Superior temporal gyrus (tissue), 1 donor: Measurements from ENCODE around the gene OPCML.

ENCODE experiments used
- DNase-seq: peaks from one replicate; pipeline ENCODE4 v3.0.0-alpha.2; 2016; ENCODE audit errors: extremely low spot score

Gene OPCML

DNA sequence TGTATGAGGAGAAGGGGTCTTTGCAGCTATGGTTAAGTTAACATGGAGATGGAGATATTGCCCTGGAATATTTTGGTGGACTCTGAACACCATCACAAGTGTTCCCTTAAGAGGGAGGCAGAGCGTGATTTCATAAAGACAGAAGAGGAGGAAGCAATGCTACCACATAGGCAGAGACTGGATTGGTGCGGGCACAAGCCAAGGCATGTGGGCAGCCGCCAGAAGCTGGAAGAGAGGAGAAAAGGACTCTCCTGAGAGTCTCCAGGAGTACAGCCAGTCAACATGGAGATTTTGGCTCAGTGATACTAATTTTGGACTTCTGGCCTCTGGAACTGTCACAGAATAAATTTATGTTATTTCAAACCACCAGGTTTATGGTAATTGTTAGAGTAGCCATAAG, 231.6 kb downstream of the OPCML start:
- DNase-seq = no peak

DNA sequence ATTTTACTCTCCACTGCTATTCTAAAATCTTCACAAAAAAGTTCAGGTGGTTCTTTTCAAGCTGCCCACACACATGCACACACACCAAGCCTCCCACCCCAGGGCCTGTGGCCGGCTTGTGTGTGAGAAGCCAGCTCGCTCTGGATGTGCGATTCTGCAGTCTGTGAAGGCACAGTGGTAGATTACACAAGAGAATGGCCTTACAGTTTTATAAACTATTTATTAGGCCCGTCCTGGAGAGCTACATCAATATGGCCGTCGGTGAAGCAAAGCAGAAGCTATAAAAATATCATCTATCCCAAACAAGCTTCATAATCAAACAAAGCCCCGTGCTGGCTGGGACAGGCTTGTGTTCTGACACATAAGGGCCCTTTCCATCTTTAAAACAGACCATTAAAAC, 240.5 kb downstream of the OPCML start:
- DNase-seq = no peak

DNA sequence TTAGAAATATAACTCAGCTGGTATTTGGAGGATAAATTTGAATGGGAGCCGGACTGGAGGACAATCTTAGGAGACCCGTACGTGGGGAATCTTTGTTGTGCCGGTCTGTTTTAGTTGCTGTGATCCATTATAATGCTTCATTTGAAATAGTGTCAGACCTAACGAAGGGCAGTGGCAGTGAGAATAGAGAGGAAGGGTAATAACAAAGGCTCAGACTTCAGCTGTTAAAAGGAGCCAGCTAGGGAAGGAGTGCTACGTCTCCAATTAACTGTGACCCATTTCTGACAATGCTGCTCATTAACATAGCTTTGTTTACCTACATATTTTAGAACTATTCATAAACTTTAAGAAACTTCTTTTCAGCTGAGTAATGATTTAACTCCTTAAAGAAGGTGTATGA, 246.9 kb downstream of the OPCML start:
- no peak for DNase-seq

DNA sequence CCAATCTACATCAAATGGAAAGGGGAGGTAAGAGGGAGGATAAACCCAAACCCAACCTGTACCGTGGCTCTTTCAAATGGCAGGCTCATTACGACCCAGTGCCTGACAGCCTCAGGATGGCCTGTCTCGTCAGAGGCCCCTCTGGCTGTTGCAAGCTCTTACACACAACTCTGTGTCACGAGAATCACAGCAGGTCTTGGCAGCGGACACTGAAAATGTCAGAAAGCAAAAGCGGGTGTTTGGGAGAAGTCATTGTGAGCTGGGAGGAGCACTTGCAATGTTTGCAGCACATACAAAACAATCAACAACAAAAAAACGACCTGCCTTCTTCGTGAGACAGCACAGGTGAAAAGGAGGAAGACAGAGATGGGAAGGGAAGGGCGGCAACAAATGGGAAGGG, 248.1 kb downstream of the OPCML start:
- DNase-seq = no peak

DNA sequence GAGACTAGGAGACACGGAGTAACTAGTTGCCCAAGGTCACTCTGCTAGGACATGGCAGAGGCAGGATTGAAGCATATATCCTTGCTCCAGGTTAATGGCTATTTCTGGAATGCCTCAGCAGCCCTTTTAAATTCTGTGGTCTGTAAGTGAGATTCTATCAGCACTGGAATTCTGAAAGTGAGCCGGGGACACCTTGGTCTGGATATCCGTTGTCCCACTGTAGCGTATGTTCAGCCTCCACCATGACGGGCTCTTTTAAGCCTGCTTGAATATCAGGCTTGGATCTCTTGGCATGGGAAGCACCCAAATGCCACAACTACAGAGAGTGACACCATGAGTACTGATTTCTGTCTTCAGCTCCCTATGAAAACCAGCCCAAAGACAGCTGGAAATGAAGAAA, 254.4 kb downstream of the OPCML start:
- no peak for DNase-seq

DNA sequence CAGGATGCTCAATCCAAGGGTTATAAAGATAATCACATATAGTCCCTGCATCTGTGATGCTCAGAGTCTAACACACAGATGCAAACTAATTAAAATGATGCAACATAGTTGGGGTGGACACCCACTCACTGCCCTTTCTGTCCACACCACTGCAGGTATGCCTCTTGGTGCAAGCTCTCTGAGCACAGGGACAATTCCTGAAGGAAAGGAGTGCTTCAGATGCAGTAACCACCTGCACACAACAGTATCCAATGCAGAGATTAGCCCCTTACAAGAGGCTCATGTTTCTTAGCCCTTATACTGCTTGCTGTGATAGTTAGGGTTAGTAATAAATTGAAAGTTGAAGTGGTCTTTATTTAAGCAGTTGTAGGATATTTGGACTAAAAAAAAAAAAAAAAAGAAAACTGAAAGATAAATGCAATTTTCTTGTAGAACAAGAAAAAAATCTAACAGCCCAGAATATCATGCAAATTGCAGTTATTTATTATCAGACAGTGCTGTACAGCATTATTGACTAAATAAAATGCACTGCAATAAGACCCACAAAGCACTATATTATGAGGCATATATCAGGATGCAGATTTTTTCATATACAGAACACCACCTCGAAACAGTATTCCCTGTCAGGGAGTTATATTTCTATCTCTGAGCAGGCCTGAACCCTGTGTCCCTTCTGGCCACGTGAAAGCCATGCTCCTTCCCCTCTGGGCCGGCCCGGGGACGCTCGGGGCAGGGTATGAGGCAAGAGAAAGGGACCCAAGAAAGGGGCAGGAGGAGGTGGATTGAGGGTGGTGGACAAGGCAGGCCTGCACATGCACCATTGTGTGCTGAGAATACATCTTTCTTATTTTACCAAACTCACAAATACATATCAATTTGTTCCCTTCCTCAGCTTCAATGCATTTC, 260.2 kb downstream of the OPCML start:
- no peak for DNase-seq

DNA sequence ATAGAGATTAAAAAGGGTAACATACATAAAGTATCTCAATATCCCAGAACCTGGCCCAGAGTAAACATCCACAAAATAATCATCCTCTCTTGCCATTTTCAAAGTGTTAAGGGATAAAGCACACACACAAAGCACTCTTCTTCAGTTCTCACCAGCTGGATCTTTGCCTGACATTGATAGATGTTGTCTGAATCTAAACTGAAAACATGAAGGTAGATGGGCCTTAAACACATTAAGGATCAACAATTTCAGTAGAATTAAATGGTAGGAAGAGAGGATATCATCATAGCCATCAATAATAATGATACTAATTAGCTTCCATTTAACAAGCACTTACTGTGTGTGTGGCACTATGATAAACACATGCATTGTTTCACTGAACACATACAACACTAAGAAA, 261.1 kb downstream of the OPCML start:
- DNase-seq = no peak

DNA sequence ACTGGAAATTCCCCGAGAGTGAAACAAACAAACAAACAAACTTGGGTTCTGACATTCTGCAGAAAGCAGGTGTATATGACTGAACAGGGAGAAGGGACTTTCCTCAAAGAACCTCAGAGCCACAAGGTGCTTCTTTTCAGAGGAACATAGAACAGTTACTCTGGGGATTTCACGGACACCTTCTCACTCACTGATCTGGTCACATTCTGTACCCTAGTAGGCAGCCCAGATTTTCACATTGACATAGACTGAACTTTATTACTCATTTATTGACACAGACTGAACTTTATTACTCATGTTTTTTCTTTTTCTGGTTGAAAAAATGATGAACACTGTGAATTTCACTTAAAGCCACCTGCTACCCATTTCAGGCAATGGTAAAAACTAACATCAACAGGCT, 263.0 kb downstream of the OPCML start:
- DNase-seq = no peak

DNA sequence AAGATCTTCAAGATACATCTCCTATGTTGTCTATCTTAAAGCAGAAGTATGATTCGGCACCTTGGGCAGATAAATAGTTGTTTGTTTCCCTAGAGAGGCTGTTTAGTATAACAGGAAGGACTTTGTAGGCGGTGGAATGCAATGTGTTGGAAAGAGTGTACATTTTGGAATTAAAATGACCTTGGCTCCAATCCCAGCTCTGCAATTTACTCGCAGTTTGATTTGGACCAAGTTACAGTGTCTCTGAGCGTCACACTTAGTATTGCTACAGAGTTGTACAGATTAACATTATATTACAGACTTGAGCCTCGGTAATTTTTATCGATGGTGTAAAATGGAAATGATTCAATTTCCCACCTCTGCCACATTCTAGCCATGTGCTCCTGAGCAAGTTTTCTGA, 265.3 kb downstream of the OPCML start:
- DNase-seq = no peak

DNA sequence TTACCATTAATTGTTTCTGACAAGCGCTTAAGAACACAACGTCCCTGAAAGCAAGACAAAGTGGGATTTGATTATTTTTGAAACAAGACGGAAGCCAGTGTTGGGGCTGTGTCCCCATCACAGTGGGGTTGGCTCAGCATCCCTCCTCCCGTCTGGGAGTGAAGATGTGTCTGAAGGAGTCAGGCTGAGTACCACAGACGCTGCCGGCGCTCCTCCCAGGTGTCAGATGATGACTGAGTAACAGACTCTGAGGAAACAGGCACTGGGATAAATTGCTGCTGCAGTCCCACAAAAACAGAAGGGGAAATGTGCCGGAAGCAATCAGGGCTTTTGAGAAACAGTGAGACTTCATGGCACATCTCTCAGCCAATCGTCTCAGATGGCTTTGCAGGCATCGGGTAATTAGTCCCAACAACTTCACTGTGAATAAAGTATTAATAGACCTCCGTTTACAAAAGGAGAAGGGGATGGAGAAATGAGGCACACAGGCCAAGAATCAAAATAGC, 266.7 kb downstream of the OPCML start:
- no peak for DNase-seq

DNA sequence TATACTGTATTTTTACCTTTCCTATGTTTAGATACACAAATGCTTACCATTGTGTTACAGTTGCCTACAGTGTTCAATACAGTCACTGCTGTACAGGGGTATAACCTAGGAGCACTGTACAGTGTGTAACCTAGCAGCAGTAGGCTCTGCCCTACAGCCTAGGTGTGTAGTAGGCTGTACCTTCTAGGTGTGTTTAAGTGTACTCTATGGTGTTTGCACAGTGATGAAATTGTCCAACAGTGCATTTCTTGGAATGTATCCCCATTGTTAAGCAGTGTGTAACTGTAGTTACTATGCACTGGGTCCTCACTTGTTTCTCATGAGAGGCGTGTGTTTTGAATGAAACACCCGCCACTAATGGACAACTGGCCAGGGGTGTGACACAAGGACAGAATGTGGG, 269.0 kb downstream of the OPCML start:
- DNase-seq = no peak

DNA sequence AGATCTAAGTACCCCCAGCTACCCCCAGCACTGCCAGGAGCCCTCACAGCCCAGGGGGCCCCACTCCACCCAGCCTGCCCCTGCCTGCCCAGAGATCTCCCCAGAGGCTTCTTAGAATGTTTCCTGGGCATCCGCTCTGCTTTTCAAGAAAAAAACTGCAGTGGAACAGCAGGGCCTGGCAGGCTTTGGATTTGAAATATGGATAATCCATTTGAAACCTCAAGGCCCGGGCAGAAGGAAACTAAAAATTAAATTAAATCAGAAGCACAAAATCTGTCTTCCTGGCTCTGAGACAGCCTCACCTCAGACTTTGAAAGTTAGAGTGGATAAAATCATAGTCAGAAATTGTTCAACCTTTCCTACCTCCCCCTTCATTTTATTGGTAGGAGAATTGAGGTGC, 273.6 kb downstream of the OPCML start:
- no peak for DNase-seq

DNA sequence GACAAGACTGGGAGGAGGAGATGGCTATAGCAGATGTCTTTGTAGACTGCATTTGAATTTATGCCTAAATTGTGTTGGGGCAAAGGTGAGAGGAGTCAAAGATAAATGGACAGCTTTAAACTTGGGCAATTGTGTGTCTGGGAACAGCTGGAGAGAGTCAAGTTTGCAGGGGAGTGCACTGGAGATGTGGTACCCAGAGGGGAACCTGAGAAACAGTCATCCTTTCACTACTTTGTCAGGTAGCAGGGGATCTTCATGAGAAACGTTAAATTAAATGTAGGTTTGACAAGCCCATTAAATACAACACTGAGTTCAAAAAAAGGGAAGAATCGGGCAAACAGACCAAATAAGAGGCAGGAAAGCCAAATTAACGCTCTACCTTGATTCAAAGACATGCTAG, 277.7 kb downstream of the OPCML start:
- DNase-seq = no peak

DNA sequence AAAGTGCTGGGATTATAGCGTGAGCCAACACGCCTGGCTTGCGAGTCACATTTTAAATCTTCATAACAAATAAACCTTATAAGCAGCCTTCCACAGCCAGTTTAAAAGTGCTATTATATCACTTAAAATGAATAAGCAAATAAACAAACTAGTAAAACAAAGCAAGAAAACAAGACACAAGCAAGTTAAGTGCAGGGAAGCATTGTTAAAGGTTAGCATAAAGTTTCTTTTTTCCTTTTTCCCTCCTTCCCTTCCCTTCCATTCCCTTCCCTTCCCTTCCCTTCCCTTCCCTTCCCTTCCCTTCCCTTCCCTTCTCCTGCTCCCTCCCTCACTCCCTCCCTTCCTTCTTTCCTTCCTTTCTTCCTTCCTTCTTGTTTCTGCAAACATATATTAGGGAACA, 278.7 kb downstream of the OPCML start:
- DNase-seq = no peak

DNA sequence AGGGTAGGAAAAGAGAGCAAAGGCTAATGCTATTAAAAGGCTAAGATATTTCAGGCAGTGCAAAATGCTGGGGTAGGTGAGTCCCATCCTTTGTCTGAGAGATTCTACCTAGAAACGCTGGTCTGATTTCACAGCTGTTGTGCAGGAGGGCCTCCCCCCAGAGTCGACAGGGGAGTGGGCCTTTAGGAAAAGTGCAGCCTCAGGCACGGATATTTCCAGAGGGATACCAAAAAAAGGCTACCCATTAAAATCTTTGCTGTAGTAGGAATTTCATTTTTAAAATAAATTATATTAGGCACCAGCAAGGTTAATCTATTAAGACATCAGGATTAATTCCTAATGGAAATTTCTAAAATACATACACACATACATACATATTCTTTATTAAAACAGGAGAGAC, 280.5 kb downstream of the OPCML start:
- DNase-seq = no peak

DNA sequence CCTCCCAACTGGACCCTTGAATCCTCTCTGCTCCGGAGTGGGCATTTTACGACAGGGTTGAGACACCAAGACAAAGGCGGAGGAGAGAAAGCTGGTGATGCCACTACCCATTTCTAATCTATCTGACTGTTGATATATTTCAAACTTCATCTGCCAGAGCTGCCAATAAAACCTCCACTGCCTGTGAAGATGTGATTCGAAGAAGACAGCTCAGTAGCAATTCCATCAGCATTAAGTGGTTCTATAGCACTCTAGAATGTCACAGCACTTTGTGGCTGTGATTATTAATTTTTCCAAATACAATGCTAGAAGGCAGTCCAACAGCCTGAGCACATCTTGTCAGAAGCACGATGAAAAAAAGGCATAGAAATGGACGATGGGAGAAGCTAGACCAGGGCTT, 282.8 kb downstream of the OPCML start:
- DNase-seq = no peak

DNA sequence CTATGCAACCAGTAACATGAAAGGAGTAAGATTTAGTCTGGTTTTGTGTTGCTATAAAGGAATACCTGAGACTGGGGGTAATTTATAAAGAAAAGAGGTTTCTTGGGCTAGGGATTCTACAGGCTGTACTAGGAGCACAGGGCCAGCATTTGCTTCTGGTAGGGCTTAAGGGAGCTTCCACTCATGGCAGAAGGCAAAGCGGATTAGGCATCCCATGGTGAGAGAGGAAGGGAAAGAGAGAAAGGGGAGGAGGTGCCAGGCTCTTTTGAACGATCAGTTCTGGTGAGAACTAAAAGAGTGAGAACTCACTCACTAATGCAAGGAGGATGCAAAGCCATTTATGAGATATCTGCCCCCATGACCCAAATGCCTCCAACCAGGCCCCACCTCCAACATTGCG, 283.2 kb downstream of the OPCML start:
- DNase-seq = no peak

DNA sequence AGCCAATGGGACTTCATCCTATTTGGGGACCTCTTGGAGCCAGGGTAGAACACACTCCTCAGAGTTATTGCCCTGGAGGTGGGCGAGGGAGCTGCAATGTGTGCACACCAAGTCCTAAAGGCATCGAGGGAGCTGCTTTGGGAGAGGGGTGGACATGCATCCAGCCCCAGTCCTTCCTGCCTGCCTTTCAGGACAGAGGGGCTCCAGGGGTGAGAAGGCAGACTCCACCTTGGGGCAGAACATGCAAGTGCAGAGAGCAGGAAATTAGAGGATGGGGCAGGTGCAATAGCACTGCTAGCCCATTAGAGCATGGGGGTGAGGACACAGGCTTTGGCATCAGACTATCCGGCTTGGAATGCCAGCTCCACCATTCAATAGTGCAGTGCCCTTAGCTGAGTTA, 288.5 kb downstream of the OPCML start:
- no peak for DNase-seq

DNA sequence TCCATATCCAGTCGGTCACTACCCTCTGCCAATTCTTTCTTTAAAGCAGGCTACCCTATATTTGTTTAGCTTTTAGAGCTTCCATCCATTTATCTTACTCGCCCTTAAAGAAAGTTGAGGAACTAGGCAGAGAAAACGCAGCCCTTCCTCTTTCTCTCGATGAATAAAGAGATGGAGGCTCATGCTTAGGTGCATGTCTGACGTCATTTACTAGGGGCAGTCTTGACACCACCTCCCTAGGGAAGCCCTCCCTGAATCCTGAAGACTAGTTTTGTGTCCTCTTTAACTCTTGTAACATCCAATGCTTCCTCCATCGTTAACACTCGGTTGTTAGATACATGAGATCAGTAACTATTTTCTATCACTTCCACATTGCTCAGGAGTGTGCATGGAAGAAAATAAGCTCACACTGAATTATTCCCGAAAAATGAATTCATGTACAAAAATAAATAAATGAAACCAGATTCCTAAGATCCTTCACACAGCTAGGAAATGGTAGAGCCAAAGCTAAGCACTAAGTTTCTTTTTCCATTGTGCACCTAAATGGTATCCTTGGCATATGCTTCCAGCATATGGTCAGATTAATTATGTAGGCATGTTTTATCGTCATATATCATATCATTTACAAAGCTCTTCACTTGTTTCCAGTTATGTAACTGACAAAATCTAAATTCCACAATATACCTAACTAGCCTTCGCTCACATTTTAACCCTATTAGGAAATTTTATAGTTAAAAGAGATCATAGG, 291.2 kb downstream of the OPCML start:
- DNase-seq = no peak

DNA sequence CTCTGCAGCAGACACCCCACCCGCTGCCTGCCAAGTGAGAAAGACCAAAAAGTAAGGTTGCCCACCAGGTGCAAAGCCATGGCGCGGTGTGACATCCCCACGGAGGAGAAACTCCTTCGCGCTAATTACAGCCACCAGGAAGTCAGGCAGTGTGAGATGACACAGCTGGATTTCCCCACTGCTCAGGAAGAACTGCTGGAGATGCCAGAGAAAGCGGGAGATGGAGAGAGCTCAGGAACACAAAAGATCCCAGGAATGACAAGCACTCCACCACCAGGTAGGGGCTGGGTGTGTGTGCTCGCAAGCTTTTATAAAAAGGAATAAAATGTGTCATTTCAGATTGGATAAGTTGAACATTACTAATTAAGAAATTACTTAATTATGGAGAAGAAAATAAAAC, 292.7 kb downstream of the OPCML start:
- no peak for DNase-seq

DNA sequence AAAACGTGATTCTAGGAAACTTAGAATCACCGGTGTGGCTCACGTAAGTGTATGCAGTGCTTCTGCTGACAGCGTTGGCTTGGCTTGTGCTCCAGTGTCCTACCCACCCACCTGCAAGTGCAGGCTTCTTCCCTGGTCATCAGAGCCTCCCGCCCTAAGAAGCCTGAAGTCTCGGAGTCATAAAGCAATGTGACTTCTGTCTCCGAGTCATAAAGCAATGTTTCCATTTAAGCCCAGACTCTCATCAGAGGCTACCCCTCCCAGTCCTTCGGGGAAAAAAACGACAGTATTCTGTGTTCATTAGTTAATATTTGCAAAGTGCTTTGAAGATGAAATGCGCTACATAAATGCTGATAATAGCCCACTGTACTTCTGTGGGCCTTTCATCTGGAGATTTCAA, 293.8 kb downstream of the OPCML start:
- no peak for DNase-seq

DNA sequence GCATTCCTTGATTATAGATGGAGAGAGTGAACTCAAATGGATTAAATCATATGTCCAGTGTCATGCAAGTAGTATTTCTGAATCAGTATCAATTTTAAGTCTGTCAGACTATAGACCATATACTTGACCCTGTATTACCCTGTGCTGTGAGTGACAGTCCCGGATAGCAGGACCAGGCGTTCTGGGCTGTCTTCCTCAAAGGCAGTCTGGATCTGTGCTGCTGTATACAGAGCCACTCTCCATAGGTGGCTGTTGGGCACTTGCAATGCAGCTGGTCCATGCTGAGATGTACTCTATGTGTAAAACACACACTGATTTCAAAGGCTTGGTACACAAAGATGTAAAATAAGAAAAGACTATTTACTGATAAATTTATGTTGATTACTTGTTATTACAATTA, 294.3 kb downstream of the OPCML start:
- no peak for DNase-seq

DNA sequence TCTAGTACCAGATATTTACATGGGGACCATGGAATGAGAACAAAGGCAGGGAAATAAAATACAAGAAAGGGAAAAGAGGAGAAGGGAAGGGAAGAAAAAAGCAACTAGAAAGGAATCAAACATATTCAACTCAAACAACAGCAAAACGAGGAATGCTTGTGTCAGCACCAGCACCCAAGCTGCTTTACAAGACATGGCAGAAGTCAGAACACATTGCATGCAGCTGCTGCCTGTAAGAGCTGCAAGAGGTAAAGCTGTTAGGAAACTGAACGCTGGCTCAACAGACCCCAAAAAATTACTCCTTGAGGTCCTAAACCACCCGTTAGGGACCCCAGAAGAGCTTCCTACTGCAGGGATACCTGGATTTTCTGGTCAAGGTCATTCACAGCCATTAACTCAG, 296.9 kb downstream of the OPCML start:
- DNase-seq = no peak
